HepG2 (cell line): Measurements from ENCODE around the gene DPEP1. TPM values are rescaled to one million over a fixed set of nuclear protein-coding genes. Genes with fewer than 3 reads are reported as not detected.

ENCODE experiments used
- ATAC-seq: fragments of 200-7000 bp; cut with Tn5 transposase; 3 replicates; pipeline ENCODE4 v1.9.1; 2020; ENCODE audit warnings: mild to moderate bottlenecking, moderate library complexity
- BruUV-seq: library from RNA; stranded (reverse); fragments of 400-500 nt; replicated peaks from 2 replicates; lab custom pipeline; 2021; lab: Mats Ljungman, UMichigan
- CTCF ChIA-PET: fragments of 300-600 bp; formaldehyde crosslinking; extraction: SDS; loops from one replicate; lab custom pipeline; 2021; ENCODE audit warnings: low total read pairs, inconsistent platforms, low intra/inter-chr PET ratio; lab: Yijun Ruan, JAX
- POLR2A ChIA-PET: fragments of 350-600 bp; sonication (Branson Sonifier 250); formaldehyde crosslinking; loops from one replicate; lab custom pipeline; 2020; ENCODE audit warnings: antibody characterized with exemption, inconsistent platforms; lab: Yijun Ruan, JAX
- DNase-seq: peaks from one replicate; pipeline ENCODE4 v3.0.0-alpha.2; 2015; ENCODE audit warnings: low spot score
- FAIRE-seq: peaks from 3 replicates; lab custom pipeline; 2011; peaks lifted over from hg19 to GRCh38; lab: Jason Lieb, UNC
- H2AFZ ChIP-seq: one replicate; pipeline ENCODE4 v1.6.1; 2011; ENCODE audit warnings: low read length, inconsistent platforms
- H3K27ac ChIP-seq: fragments of 300-600 bp; 3 replicates; pipeline ENCODE4 v1.8.0; 2011; ENCODE audit warnings: mixed run types, mild to moderate bottlenecking, mixed read lengths, low read length, inconsistent platforms; ENCODE audit not compliant: insufficient read depth; ENCODE audit errors: extremely low read length
- H3K27me3 ChIP-seq, 2 experiments: fragments of 200-600 bp in 1 of 2; 2 replicates in 1 of 2; 3 replicates in 1 of 2; pipeline versions ENCODE4 v1.6.0 to v1.8.0; 2011; ENCODE audit warnings: low read length in 2 of 2, mild to moderate bottlenecking in 2 of 2, moderate library complexity in 2 of 2, inconsistent platforms in 1 of 2; ENCODE audit not compliant: insufficient read depth in 2 of 2, control insufficient read depth in 1 of 2
- H3K36me3 ChIP-seq, 2 experiments: fragments of 200-600 bp in 1 of 2; replicated peaks in 1 of 2; 2 replicates in 1 of 2; 3 replicates in 1 of 2; pipeline versions ENCODE4 v1.5.1 to v1.8.0; 2011; ENCODE audit warnings: low read length in 2 of 2, inconsistent platforms in 1 of 2; ENCODE audit not compliant: insufficient read depth in 2 of 2, control insufficient read depth in 1 of 2
- H3K4me1 ChIP-seq: 2 replicates; pipeline ENCODE4 v1.5.1; 2012; ENCODE audit warnings: low read length, inconsistent platforms; ENCODE audit not compliant: insufficient read depth
- H3K4me2 ChIP-seq: 2 replicates; pipeline ENCODE4 v1.6.0; 2011; ENCODE audit warnings: low read depth, low read length, inconsistent platforms
- H3K4me3 ChIP-seq, 3 experiments: fragments of 200-600 bp in 1 of 3; sonication (generic), shearing (Covaris generic) in 1 of 3; replicated peaks in 1 of 3; 2 replicates each; pipeline ENCODE4 v1.5.1; 2011 to 2016; ENCODE audit warnings: low read length in 3 of 3, inconsistent platforms in 2 of 3, low read depth in 2 of 3, mild to moderate bottlenecking in 2 of 3, control low read depth in 1 of 3, mixed read lengths in 1 of 3; ENCODE audit not compliant: insufficient read depth in 1 of 3
- H3K79me2 ChIP-seq: one replicate; pipeline ENCODE4 v1.6.1; 2011; ENCODE audit warnings: low read length, inconsistent platforms; ENCODE audit not compliant: insufficient read depth
- H3K9ac ChIP-seq: 2 replicates; pipeline ENCODE4 v1.6.0; 2011; ENCODE audit warnings: mild to moderate bottlenecking, low read depth, low read length, inconsistent platforms; ENCODE audit not compliant: insufficient read depth
- H3K9me3 ChIP-seq: 2 replicates; pipeline ENCODE4 v1.5.1; 2012; ENCODE audit warnings: mild to moderate bottlenecking, low read length
- H4K20me1 ChIP-seq: 2 replicates; pipeline ENCODE4 v1.6.0; 2011; ENCODE audit warnings: inconsistent platforms, mild to moderate bottlenecking, low read length, moderate library complexity; ENCODE audit not compliant: insufficient read depth
- AKAP8 ChIP-seq: sonication (generic); formaldehyde crosslinking; IDR thresholded peaks from 2 replicates; pipeline ENCODE4 v1.5.1; 2020; ENCODE audit warnings: mild to moderate bottlenecking, missing genetic modification reagents
- DPF2 ChIP-seq: sonication (generic); formaldehyde crosslinking; IDR thresholded peaks from 2 replicates; pipeline ENCODE4 v1.4.0; 2020; ENCODE audit warnings: mild to moderate bottlenecking, low read depth, missing genetic modification reagents, borderline replicate concordance
- HOXA9 ChIP-seq: sonication (generic); formaldehyde crosslinking; IDR thresholded peaks from 2 replicates; pipeline ENCODE4 v1.8.1; 2022; ENCODE audit warnings: missing genetic modification reagents, mild to moderate bottlenecking, moderate library complexity, borderline replicate concordance
- RFXANK ChIP-seq: IDR thresholded peaks from 2 replicates; pipeline ENCODE4 v1.6.1; 2016
- SALL2 ChIP-seq: sonication (generic); formaldehyde crosslinking; IDR thresholded peaks from 2 replicates; pipeline ENCODE4 v1.8.1; 2023; ENCODE audit warnings: mild to moderate bottlenecking, missing genetic modification reagents, inconsistent platforms
- SMAD1 ChIP-seq: sonication (generic); formaldehyde crosslinking; IDR thresholded peaks from 2 replicates; pipeline ENCODE4 v1.4.0; 2020; ENCODE audit warnings: missing genetic modification reagents, low read depth, mild to moderate bottlenecking, borderline replicate concordance
- SP2 ChIP-seq: sonication (generic); formaldehyde crosslinking; IDR thresholded peaks from 2 replicates; pipeline ENCODE4 v1.5.1; 2020; ENCODE audit warnings: mild to moderate bottlenecking, missing genetic modification reagents
- TBP ChIP-seq: sonication (generic); formaldehyde crosslinking; IDR thresholded peaks from 2 replicates; pipeline ENCODE4 v1.5.0; 2020; ENCODE audit warnings: missing genetic modification reagents
- ZFY ChIP-seq: sonication (generic); formaldehyde crosslinking; IDR thresholded peaks from 2 replicates; pipeline ENCODE4 v1.4.0; 2020; ENCODE audit warnings: missing genetic modification reagents
- ZNF274 ChIP-seq: sonication (generic); formaldehyde crosslinking; IDR thresholded peaks from 2 replicates; pipeline ENCODE4 v1.5.1; 2020; ENCODE audit warnings: mild to moderate bottlenecking, missing genetic modification reagents
- ZNF615 ChIP-seq: sonication (generic); formaldehyde crosslinking; IDR thresholded peaks from 2 replicates; pipeline ENCODE4 v1.5.0; 2020; ENCODE audit warnings: mild to moderate bottlenecking, missing genetic modification reagents, borderline replicate concordance
- ZNF687 ChIP-seq: sonication (generic); formaldehyde crosslinking; IDR thresholded peaks from 2 replicates; pipeline ENCODE4 v1.5.1; 2020; ENCODE audit warnings: mild to moderate bottlenecking, missing genetic modification reagents, moderate library complexity
- ZNF704 ChIP-seq: sonication (generic); formaldehyde crosslinking; IDR thresholded peaks from 2 replicates; pipeline ENCODE4 v1.8.1; 2023; ENCODE audit warnings: mild to moderate bottlenecking, inconsistent platforms, moderate library complexity, missing genetic modification reagents, borderline replicate concordance
- ZNF720 ChIP-seq: sonication (generic); formaldehyde crosslinking; IDR thresholded peaks from 2 replicates; pipeline ENCODE4 v1.4.0; 2020; ENCODE audit warnings: missing genetic modification reagents
- ZNF749 ChIP-seq: sonication (generic); formaldehyde crosslinking; IDR thresholded peaks from 2 replicates; pipeline ENCODE4 v1.8.0; 2022; ENCODE audit warnings: mild to moderate bottlenecking, missing genetic modification reagents, moderate library complexity, borderline replicate concordance
- WGBS: methylation state at CpG from one replicate; pipeline ENCODE4 v1.1.6; 2017; ENCODE audit warnings: low lambda C conversion rate; 5-methylcytosine and 5-hydroxymethylcytosine counted together
- in situ Hi-C: cut with HindIII; loops from 2 replicates; pipeline ENCODE4 v1.10.0; 2017; ENCODE audit warnings: low pct_unique_long_range_greater_than_20kb; ENCODE audit not compliant: extremely low pct_ligation_motif_present
- intact Hi-C: fragments of 100-400 bp; cut with micrococcal nuclease; formaldehyde crosslinking; loops from one replicate; pipeline ENCODE4 v1.10.0; 2022; ENCODE audit not compliant: unreplicated experiment
- polyA plus RNA-seq, 8 experiments: library from polyadenylated mRNA; depleted of rRNA in 3 of 8; stranded (reverse) in 7 of 8; unstranded in 1 of 8; fragments of >200 nt; fragmentation: Illumina TruSeq in 4 of 8; extraction: Trizol in 4 of 8; gene quantifications; 2 replicates each; pipeline versions ENCODE4 v1.2.1 to v1.2.3, GENCODE V29; 2011 to 2016; ENCODE audit warnings: low read depth in 4 of 8, missing spikeins in 1 of 8, mixed read lengths in 1 of 8; ENCODE audit not compliant: insufficient read depth in 1 of 8
- total RNA-seq, 5 experiments: library from RNA; depleted of rRNA; stranded (reverse); fragments of >200 nt; fragmentation: Illumina TruSeq; extraction: Trizol; gene quantifications; 2 replicates each; pipeline ENCODE4 v1.2.3, GENCODE V29; 2016; ENCODE audit warnings: low read depth in 1 of 5
- TF ChIP-seq, protein P1 (sequence below): sonication (generic); formaldehyde crosslinking; IDR thresholded peaks from 2 replicates; pipeline ENCODE4 v1.9.0; 2021; ENCODE audit warnings: missing genetic modification reagents, borderline replicate concordance

The DPEP1 gene
- total and polyA plus RNA-seq, 2 of the 13 experiments (the other 11 are each of a cell fraction or from before 2014, with no cell fraction given): 37.6 to 52.2 TPM

DNA sequence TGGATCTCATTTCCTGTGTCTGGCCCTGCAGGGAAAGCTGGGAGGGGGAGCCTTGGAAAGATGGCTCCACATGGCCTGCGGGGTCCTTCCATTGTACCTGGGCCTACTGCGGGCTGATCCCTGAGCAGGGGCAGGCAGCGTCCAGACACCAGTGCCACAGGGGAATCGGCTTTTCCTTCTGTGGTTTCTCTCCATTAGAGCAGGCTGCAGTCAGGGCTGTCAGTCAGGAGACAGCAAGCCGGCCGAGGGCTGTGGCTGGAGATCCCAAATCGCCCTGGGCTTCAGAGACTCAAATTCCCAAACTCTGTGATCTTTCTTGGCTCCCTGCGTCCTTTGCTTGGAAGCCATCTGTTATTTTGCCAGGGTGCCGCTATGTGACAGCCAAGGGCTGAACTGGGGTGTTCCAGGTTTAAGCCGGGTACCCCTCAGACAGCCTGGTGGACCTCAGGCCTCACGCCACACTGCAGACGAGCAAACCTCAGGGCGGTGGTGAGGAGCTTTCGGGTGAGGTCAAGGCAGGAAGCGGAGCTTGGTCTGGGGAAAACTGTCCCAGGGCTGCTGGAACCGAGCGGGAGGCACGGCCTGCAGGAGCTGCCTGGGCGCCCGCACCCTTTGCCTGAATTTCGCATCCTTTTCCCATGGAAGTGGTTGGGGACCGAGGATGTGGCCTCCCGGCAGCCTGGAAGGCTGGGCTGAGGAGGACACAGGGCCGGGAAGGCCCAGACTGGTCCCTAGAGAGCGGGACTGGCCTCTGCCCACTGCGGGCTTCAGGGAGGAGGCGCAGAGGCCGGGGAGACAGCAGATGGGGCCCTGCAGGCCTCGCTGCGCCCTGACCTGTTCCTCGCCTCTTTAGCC lies 39.4 kb upstream of the DPEP1 start:
- Histone ChIP-seq H3K4me2 (no peak overlapping the region), H2AFZ (no peak overlapping the region), H3K27ac (no peak overlapping the region), H3K36me3 (no peaks in the 10 kb centered on the region), H3K4me1 (peaks cover 28% of the 10 kb centered on the region), H3K9me3 (no peaks in the 10 kb centered on the region), H3K27me3 (peaks cover 4 to 20% of the 10 kb centered on the region in 2 experiments; a peak in 3 of 5 replicates), H3K9ac (no peak overlapping the region), H3K79me2 (no peaks in the 10 kb centered on the region), H3K4me3 (no peak overlapping the region), H4K20me1 (no peaks in the 10 kb centered on the region)
- FAIRE-seq (no peak), ATAC-seq (no peak), DNase-seq (no peak)
- no TSS peak for BruUV-seq
- POLR2A ChIA-PET: no interaction called here
- intact Hi-C loops: no loop called here
- in situ Hi-C loops: no loop called here
- CTCF ChIA-PET: no interaction called here
- 90% methylated on average over 28 of the region's 31 CpGs for WGBS
- TF ChIP-seq SMAD1 (CRISPR knock-in tag): no peak
- TF ChIP-seq ZFY (CRISPR knock-in tag): peak; percentile 35; the same call in 1 of the 2 replicates
- no peak for TF ChIP-seq ZNF720 (CRISPR knock-in tag)
- TF ChIP-seq DPF2 (CRISPR knock-in tag): no peak
- no peak for TF ChIP-seq TBP (CRISPR knock-in tag)
- TF ChIP-seq SALL2 (CRISPR knock-in tag): no peak
- no peak for TF ChIP-seq AKAP8 (CRISPR knock-in tag)
- TF ChIP-seq ZNF687 (CRISPR knock-in tag): peak; percentile 36
- no peak for TF ChIP-seq HOXA9
- TF ChIP-seq ZNF749 (CRISPR knock-in tag): no peak
- TF ChIP-seq ZNF274 (CRISPR knock-in tag): 0 out of 2 replicates have a peak, but pooled peaks have one; percentile 41
- no peak for TF ChIP-seq RFXANK (CRISPR knock-in tag)
- TF ChIP-seq, protein P1, sequence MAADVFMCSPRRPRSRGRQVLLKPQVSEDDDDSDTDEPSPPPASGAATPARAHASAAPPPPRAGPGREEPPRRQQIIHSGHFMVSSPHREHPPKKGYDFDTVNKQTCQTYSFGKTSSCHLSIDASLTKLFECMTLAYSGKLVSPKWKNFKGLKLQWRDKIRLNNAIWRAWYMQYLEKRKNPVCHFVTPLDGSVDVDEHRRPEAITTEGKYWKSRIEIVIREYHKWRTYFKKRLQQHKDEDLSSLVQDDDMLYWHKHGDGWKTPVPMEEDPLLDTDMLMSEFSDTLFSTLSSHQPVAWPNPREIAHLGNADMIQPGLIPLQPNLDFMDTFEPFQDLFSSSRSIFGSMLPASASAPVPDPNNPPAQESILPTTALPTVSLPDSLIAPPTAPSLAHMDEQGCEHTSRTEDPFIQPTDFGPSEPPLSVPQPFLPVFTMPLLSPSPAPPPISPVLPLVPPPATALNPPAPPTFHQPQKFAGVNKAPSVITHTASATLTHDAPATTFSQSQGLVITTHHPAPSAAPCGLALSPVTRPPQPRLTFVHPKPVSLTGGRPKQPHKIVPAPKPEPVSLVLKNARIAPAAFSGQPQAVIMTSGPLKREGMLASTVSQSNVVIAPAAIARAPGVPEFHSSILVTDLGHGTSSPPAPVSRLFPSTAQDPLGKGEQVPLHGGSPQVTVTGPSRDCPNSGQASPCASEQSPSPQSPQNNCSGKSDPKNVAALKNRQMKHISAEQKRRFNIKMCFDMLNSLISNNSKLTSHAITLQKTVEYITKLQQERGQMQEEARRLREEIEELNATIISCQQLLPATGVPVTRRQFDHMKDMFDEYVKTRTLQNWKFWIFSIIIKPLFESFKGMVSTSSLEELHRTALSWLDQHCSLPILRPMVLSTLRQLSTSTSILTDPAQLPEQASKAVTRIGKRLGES: no peak
- TF ChIP-seq SP2 (CRISPR knock-in tag): no peak
- no peak for TF ChIP-seq ZNF615
- no peak for TF ChIP-seq ZNF704
